Activated CD4-positive, alpha-beta T cell treated with anti-CD3 and anti-CD28 coated beads, Interleukin-2, amount 10 ng/mL, durations not matched to agents 24 days and 14 days (primary cell): ENCODE results near the gene MSH5. TPM values are rescaled to one million over a fixed set of nuclear protein-coding genes. Genes with fewer than 3 reads are reported as not detected.
"Not testable (repeated sequence)": the region's sequence is repeated elsewhere in the genome, so short reads cannot be mapped to it uniquely, and the experiment has no call there.

Experiments
- DNase-seq: peaks from one replicate; pipeline ENCODE4 v3.0.0; 2022
- H3K27ac Mint-ChIP-seq: one replicate; pipeline ENCODE4 v1.8.0; 2022; ENCODE audit warnings: mild to moderate bottlenecking, mixed read lengths
- H3K27me3 Mint-ChIP-seq: one replicate; pipeline ENCODE4 v1.8.0; 2022; ENCODE audit warnings: mixed read lengths
- H3K36me3 Mint-ChIP-seq: one replicate; pipeline ENCODE4 v1.8.0; 2022; ENCODE audit warnings: low read depth, mild to moderate bottlenecking, mixed read lengths
- H3K4me1 Mint-ChIP-seq: one replicate; pipeline ENCODE4 v1.8.0; 2021; ENCODE audit warnings: mixed read lengths
- H3K4me3 Mint-ChIP-seq: one replicate; pipeline ENCODE4 v1.8.0; 2022; ENCODE audit warnings: mild to moderate bottlenecking, moderate library complexity, mixed read lengths
- H3K9me3 Mint-ChIP-seq: one replicate; pipeline ENCODE4 v1.8.0; 2021; ENCODE audit warnings: mixed read lengths
- intact Hi-C: fragments of 100-400 bp; cut with micrococcal nuclease; formaldehyde crosslinking; loops from one replicate; pipeline ENCODE4 v1.15.1; 2023
- total RNA-seq: library from RNA; stranded (reverse); gene quantifications from 2 replicates; pipeline ENCODE4 v1.2.3, GENCODE V29; 2022

The MSH5 gene
- total RNA-seq, 1 donor from 2014 or later, result 99.6 TPM

DNA sequence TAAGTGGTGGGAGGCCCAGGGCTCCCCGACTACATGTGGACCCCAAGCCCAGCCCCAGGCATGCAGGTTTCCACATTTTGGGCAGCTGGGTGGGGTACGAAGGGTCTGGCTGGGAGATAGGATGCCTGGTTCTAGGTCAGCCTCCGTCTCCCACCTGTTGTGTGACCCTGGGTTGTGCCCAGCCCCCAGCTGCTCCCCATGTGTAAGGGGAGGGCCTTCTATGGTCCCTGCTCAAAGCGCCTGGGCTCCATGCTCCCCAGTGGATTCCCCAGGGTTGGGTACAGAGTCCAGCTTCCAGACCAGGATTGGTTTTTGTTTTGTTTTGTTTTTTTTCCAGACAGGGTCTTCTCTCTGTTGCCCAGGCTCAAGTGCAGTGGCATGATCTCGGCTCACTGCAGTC, 38.4 kb downstream of the MSH5 start:
- H3K36me3 Mint-ChIP-seq, result peaks cover 37% of the 10 kb centered on the region
- intact Hi-C loops, result loop anchor here (5.0 kb wide), 1 partner anchor 34 kb away; no protein-coding TSS in a partner anchor
- no peak overlapping the region for H3K4me3 Mint-ChIP-seq
- H3K27ac Mint-ChIP-seq, result no peak overlapping the region
- no peaks in the 10 kb centered on the region for H3K9me3 Mint-ChIP-seq
- H3K27me3 Mint-ChIP-seq, result no peaks in the 10 kb centered on the region
- DNase-seq, result no peak
- peaks cover 27% of the 10 kb centered on the region for H3K4me1 Mint-ChIP-seq

DNA sequence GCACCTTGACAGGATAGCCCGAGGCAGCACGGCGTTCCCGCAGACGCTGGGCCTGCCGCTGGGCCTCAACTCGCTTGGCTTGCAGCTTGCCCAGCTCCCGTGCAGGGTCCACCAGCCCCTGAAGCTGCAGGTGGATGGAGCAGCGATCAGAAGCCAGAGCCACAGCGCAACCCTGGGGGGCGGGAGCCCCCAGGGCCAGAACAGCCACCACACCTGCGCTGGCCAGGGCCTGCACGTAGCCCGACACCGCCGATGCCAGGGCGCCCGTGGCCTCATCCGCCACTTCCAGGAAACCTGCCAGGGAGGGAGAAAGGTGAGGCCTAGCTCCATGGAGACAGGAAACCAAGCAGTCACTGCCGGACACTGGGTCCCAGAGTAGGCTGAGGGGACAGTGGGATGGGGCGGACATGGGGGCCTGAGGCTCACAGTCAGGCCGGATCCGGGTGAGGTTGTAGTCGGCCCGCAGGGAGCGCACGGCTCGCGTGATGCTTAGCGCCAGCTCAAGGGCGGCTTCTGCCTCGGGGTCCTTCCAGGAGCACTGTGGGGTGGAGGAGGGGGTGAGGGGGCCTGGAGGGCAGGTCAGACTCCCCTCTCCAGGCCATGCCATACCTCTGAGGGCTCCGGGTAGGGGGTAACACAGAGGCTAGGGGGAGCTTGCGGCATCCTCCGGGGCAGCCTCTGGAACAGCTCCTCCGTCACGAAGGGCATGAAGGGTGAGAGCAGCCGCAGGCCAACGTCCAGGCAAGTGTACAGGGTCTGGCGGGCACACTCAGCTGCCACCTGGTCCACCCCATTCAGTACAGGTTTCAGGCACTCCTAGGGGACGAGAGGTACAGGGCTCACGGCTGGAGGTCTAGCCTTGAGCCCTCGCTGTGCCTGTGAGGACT, 39.4 kb downstream of the MSH5 start:
- no peak overlapping the region for H3K27ac Mint-ChIP-seq
- H3K4me1 Mint-ChIP-seq, result peaks cover 25% of the 10 kb centered on the region
- no peaks in the 10 kb centered on the region for H3K9me3 Mint-ChIP-seq
- peaks cover 41% of the 10 kb centered on the region for H3K36me3 Mint-ChIP-seq
- intact Hi-C loops, result loop anchor here (5.0 kb wide), 1 partner anchor 33 kb away; no protein-coding TSS in a partner anchor
- no peaks in the 10 kb centered on the region for H3K27me3 Mint-ChIP-seq
- no peak for DNase-seq
- no peak overlapping the region for H3K4me3 Mint-ChIP-seq

DNA sequence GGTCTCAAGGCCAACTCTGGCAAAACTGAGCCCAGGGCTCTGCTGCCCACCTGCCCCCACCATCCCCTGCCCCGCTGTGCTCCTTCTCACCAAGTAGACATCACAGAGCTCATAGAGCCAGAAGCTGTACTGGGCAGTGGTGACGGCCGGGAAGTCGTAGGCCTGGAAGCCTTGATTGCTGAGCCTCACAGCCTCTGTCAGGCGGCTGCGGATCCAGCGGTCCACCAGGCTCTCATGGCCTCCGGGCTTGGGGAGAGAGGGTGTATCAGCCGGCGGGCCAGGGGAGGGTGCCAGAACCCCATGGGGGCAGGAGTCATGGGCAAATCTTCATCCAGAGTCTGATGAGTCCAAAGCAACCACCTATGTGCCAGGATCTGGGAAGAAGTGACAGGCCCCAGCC, 40.1 kb downstream of the MSH5 start:
- Mint-ChIP-seq H3K27ac (no peak overlapping the region), H3K4me1 (peaks cover 23% of the 10 kb centered on the region), H3K9me3 (no peaks in the 10 kb centered on the region), H3K4me3 (no peak overlapping the region), H3K36me3 (peaks cover 47% of the 10 kb centered on the region), H3K27me3 (no peaks in the 10 kb centered on the region)
- intact Hi-C loops, result loop anchor here (5.0 kb wide), 1 partner anchor 32 kb away; no protein-coding TSS in a partner anchor
- no peak for DNase-seq

GRCh38 chr6:31780507-31781243, 40.9 kb downstream of the MSH5 start:
- H3K4me1 Mint-ChIP-seq, result peaks cover 17% of the 10 kb centered on the region
- H3K4me3 Mint-ChIP-seq, result no peak overlapping the region
- DNase-seq, result no peak
- H3K27ac Mint-ChIP-seq, result no peak overlapping the region
- peaks cover 54% of the 10 kb centered on the region for H3K36me3 Mint-ChIP-seq
- H3K27me3 Mint-ChIP-seq, result no peaks in the 10 kb centered on the region
- H3K9me3 Mint-ChIP-seq, result no peaks in the 10 kb centered on the region
- intact Hi-C loops, result no loop called here

- no peak for DNase-seq
- peaks cover 58% of the 10 kb centered on the region for H3K36me3 Mint-ChIP-seq
- H3K4me1 Mint-ChIP-seq, result peaks cover 13% of the 10 kb centered on the region
- H3K27ac Mint-ChIP-seq, result no peak overlapping the region
- no peak overlapping the region for H3K4me3 Mint-ChIP-seq
- no peaks in the 10 kb centered on the region for H3K9me3 Mint-ChIP-seq
- intact Hi-C loops, result no loop called here
- no peaks in the 10 kb centered on the region for H3K27me3 Mint-ChIP-seq
Measured at GRCh38 chr6:31781244-31782125, 41.7 kb downstream of the MSH5 start.

DNA sequence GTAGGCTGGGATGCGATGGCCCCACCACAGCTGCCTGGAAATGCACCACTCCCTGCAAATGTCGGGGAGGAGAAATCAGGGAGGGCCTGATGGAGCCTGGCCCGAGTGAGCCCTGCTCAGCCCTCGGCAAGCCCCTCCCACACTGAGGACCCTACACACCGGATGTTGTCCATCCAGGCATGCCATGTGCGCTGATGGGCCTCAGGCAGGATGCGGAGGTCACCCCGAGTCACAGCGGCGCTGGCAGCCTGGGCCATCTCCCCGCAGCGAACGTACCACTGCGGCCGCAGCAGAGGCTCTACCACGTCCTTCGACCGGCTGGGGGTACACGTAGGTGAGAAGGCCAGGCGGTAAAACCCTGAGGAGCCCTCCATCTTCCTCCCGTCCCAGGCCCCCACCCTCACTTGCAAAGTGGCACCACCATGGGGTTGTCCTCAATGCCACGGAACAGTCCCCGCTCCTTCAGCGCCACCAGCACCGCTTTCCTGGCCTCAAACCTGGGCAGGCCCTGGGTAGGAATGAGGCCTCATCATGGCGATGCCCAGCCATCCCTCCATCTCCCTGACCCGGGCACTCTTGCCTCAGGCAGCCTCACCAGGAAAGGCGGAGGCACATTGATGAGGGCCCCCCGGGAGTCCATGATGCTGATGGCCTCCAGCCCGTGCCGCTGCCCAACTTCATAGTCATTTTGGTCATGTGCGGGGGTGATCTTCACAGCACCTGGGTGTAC, 42.5 kb downstream of the MSH5 start:
- no peaks in the 10 kb centered on the region for H3K9me3 Mint-ChIP-seq
- no peak for DNase-seq
- intact Hi-C loops, result no loop called here
- peaks cover 57% of the 10 kb centered on the region for H3K36me3 Mint-ChIP-seq
- H3K4me3 Mint-ChIP-seq, result no peak overlapping the region
- no peaks in the 10 kb centered on the region for H3K27me3 Mint-ChIP-seq
- peaks cover 7% of the 10 kb centered on the region for H3K4me1 Mint-ChIP-seq
- no peak overlapping the region for H3K27ac Mint-ChIP-seq

DNA sequence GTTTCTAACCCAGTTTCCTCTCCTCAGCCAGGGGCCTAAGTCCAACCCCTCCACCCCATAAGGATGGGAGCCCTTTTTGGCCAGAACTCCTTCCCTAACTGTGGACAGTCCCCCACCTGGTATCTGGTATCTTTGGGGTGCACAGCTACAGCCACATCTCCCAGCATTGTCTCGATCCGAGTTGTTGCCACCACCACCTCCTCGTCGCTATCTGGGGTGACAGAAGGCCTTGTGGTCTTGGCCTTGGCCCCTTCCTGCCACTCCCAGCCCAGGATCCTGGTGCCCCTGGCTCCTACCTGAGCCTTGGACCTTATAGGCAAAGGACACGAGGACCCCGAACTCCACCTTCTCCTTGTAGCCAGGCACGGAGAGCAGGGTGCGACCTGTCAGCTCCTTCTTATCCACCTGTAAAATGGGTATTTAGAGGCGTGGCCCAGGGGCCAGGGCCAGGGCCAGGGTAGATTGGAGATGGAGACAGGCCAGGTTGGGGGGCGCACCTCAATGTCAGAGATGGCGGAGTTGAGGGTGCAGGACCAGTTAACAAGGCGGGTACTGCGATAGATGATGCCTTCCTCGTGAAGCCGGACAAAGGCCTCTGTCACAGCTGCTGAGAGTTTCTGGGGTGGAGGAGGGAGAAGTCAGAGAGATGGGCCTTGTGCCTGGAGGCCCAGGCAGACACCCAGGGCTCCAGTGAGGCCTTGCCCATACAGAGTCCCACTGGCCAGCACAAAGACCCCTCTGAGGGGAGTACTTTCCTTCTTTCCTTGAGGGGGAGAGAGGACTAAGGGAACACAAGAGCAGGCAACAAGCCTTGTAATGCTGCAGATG, 44.5 kb downstream of the MSH5 start:
- peaks cover 3% of the 10 kb centered on the region for H3K4me1 Mint-ChIP-seq
- H3K36me3 Mint-ChIP-seq, result peaks cover 57% of the 10 kb centered on the region
- no peaks in the 10 kb centered on the region for H3K27me3 Mint-ChIP-seq
- no peak for DNase-seq
- H3K4me3 Mint-ChIP-seq, result no peak overlapping the region
- no peak overlapping the region for H3K27ac Mint-ChIP-seq
- intact Hi-C loops, result no loop called here
- no peaks in the 10 kb centered on the region for H3K9me3 Mint-ChIP-seq

- Mint-ChIP-seq H3K36me3 (peaks cover 52% of the 10 kb centered on the region), H3K4me3 (no peak overlapping the region), H3K9me3 (no peaks in the 10 kb centered on the region), H3K27me3 (no peaks in the 10 kb centered on the region), H3K27ac (no peak overlapping the region), H3K4me1 (peaks cover 3% of the 10 kb centered on the region)
- DNase-seq, result no peak
- intact Hi-C loops, result no loop called here
Measured at GRCh38 chr6:31785475-31785874, 45.7 kb downstream of the MSH5 start.

- H3K4me1 Mint-ChIP-seq, result peaks cover 20% of the 10 kb centered on the region
- no peaks in the 10 kb centered on the region for H3K9me3 Mint-ChIP-seq
- peaks cover 43% of the 10 kb centered on the region for H3K36me3 Mint-ChIP-seq
- no peaks in the 10 kb centered on the region for H3K27me3 Mint-ChIP-seq
- peak; percentile 79 for DNase-seq
- intact Hi-C loops, result loop anchor here (1.0 kb wide), 1 partner anchor 19 kb away; no protein-coding TSS in a partner anchor
- peak overlapping the region; percentile 14 for H3K27ac Mint-ChIP-seq
- H3K4me3 Mint-ChIP-seq, result no peak overlapping the region
Measured at GRCh38 chr6:31791324-31792089, 51.7 kb downstream of the MSH5 start.

GRCh38 chr6:31792090-31792374, 52.2 kb downstream of the MSH5 start:
- H3K4me1 Mint-ChIP-seq, result peaks cover 22% of the 10 kb centered on the region
- no peaks in the 10 kb centered on the region for H3K27me3 Mint-ChIP-seq
- no peak for DNase-seq
- intact Hi-C loops, result no loop called here
- no peak overlapping the region for H3K27ac Mint-ChIP-seq
- no peak overlapping the region for H3K4me3 Mint-ChIP-seq
- peaks cover 42% of the 10 kb centered on the region for H3K36me3 Mint-ChIP-seq
- no peaks in the 10 kb centered on the region for H3K9me3 Mint-ChIP-seq

- Mint-ChIP-seq H3K27ac (peak overlapping the region; percentile 35), H3K4me3 (peak overlapping the region; percentile 72), H3K27me3 (no peaks in the 10 kb centered on the region), H3K9me3 (no peaks in the 10 kb centered on the region), H3K36me3 (peaks cover 44% of the 10 kb centered on the region), H3K4me1 (peaks cover 30% of the 10 kb centered on the region)
- intact Hi-C loops, result no loop called here
- DNase-seq, result no peak
Measured at GRCh38 chr6:31792761-31793171, 53.0 kb downstream of the MSH5 start.

- Mint-ChIP-seq H3K4me1 (peaks cover 37% of the 10 kb centered on the region), H3K36me3 (peaks cover 45% of the 10 kb centered on the region), H3K4me3 (peak overlapping the region; percentile 86), H3K27ac (peak overlapping the region; percentile 97)
- H3K27me3 Mint-ChIP-seq, H3K9me3 Mint-ChIP-seq, DNase-seq: not testable (repeated sequence)
- intact Hi-C loops, result loop anchor here (2.0 kb wide), 4 partner anchors 19 to 65 kb away; partner anchors contain the start of genes DDAH2 and HSPA1B
Measured at GRCh38 chr6:31793927-31794245, 54.1 kb downstream of the MSH5 start.
